ENCODE data around the gene CACNA2D2. TPM values are rescaled to one million over a fixed set of nuclear protein-coding genes. Genes with fewer than 3 reads are reported as not detected.

Gene CACNA2D2
- total RNA-seq, 1 experiment from 2014 or later: 27.7 TPM

DNA sequence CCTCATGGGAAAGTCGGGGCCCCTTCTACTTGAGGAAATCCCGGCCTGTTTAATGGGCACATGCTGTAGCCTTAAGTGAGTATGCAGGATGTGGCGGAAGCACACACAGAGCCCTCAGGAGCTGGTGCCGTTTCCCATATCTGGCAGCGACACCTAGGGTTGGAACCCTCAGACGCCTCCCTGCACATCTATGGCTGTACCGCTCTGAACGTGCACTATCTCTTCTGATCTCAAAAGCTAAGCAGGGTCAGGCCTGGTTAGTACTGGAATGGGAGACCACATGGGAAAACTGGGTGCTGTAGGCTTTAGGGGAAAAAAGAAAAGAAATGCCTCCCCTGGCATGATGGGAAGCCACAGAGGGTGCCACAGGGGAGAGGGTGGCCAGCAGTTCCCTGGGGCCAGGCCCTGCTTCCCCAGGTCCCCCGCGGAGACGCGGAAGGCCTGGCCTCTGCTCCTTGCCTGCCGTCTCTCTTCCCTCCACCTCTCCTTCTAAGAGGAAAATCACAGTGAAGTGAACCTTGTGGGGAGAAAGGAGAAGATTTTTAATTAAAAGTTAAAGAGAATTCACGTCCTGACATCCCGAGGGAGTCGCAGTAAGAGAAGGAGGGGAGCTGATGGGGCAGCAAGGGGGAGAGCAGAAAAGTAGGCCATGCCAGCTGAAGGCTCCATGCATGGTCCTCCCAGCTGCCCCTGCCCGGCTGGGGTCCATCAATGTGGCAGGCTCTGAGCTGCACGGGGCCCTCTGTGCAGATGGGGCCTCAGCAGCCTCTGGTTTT lies 83.7 kb downstream of the CACNA2D2 start:
- Histone ChIP-seq H2BK120ac (ENCODE audit: low read depth, low read length, poor library complexity, severe bottlenecking) (no peak overlapping the region), H3K27me3 (ENCODE audit: insufficient read depth, low read length) (no peaks in the 10 kb centered on the region), H3K9ac (ENCODE audit: extremely low read depth, insufficient read length, low read length) (no peak overlapping the region), H3K23me2 (ENCODE audit: insufficient read length, low read depth, low read length, poor library complexity, severe bottlenecking) (peaks cover 3% of the 10 kb centered on the region), H3K18ac (ENCODE audit: insufficient read length, low read depth, low read length) (no peak overlapping the region), H4K5ac (ENCODE audit: insufficient read length, low read depth, low read length) (no peak overlapping the region), H4K91ac (ENCODE audit: insufficient read length, low read depth, low read length) (no peak overlapping the region), H3K79me1 (ENCODE audit: insufficient read depth, low read depth, low read length, poor library complexity, severe bottlenecking) (no peaks in the 10 kb centered on the region), H3K4me2 (ENCODE audit: insufficient read depth, insufficient read length, low read length) (no peak overlapping the region), H3K27ac (ENCODE audit: insufficient read length, low read depth, low read length) (no peak overlapping the region), H3K23ac (ENCODE audit: insufficient read length, low read depth, low read length) (no peak overlapping the region), H3K79me2 (ENCODE audit: insufficient read depth, low read length) (no peaks in the 10 kb centered on the region), H3K4me1 (ENCODE audit: insufficient read depth, low read length) (0 out of 2 replicates have a peak, but pooled peaks cover 3% of the 10 kb centered on the region), H2AK5ac (ENCODE audit: insufficient read length, low read length) (no peak overlapping the region), H4K8ac (replicated peaks; ENCODE audit: insufficient read length, low read depth, low read length) (no peak overlapping the region), H3K9me3 (ENCODE audit: control insufficient read depth, low read depth, low read length) (no peaks in the 10 kb centered on the region), H2BK5ac (ENCODE audit: insufficient read length, low read length) (no peak overlapping the region), H2BK15ac (ENCODE audit: low read depth, low read length) (no peak overlapping the region), H2BK12ac (ENCODE audit: insufficient read length, low read depth, low read length) (no peak overlapping the region), H3T11ph (ENCODE audit: low read length) (no peak overlapping the region), H4K20me1 (ENCODE audit: control insufficient read depth, insufficient read depth, insufficient read length) (no peaks in the 10 kb centered on the region), H2BK20ac (ENCODE audit: low read depth, low read length, poor library complexity, severe bottlenecking) (no peak overlapping the region), H3K4ac (ENCODE audit: low read depth, low read length) (no peak overlapping the region), H3K56ac (ENCODE audit: insufficient read length, low read depth, low read length) (no peak overlapping the region), H2AFZ (ENCODE audit: low read length) (no peak overlapping the region), H3K14ac (ENCODE audit: insufficient read depth, low read length) (no peak overlapping the region)
- H3K27me3 Mint-ChIP-seq (ENCODE audit: low read depth): peaks cover 3% of the 10 kb centered on the region
- peaks cover 0 to 4% (median 2%) of the 10 kb centered on the region in 3 experiments; a peak in 2 of 7 replicates for H3K36me3 Mint-ChIP-seq (ENCODE audit: insufficient read depth in 1 of 3, low read depth in 3 of 3)
- peaks cover 10 to 16% of the 10 kb centered on the region in 2 experiments for H3K4me1 Mint-ChIP-seq
- no peak overlapping the region for H3K4me3 Mint-ChIP-seq
- no peak overlapping the region for H3K27ac Mint-ChIP-seq
- TF ChIP-seq, protein P1, sequence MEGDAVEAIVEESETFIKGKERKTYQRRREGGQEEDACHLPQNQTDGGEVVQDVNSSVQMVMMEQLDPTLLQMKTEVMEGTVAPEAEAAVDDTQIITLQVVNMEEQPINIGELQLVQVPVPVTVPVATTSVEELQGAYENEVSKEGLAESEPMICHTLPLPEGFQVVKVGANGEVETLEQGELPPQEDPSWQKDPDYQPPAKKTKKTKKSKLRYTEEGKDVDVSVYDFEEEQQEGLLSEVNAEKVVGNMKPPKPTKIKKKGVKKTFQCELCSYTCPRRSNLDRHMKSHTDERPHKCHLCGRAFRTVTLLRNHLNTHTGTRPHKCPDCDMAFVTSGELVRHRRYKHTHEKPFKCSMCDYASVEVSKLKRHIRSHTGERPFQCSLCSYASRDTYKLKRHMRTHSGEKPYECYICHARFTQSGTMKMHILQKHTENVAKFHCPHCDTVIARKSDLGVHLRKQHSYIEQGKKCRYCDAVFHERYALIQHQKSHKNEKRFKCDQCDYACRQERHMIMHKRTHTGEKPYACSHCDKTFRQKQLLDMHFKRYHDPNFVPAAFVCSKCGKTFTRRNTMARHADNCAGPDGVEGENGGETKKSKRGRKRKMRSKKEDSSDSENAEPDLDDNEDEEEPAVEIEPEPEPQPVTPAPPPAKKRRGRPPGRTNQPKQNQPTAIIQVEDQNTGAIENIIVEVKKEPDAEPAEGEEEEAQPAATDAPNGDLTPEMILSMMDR (conservative IDR thresholded peaks at IDR 0.05): no peak
- no peaks in the 10 kb centered on the region; a peak in 1 of 5 replicates for H3K9me3 Mint-ChIP-seq
- no CpG with 5 or more reads among the region's 18 CpGs for WGBS (ENCODE audit: extremely low coverage, insufficient read length, low lambda C conversion rate)
- DNase-seq: no peak
